K562 treated with DMSO at 1 percent for 4 hours (cell line): ENCODE data around the gene DHRS9. TPM values are rescaled to one million over a fixed set of nuclear protein-coding genes. Genes with fewer than 3 reads are reported as not detected.

Experiments used
- total RNA-seq: library from RNA; unstranded; fragments of 300-600 nt; gene quantifications from 2 replicates; pipeline ENCODE4 v1.2.3, GENCODE V29; 2022; ENCODE audit not compliant: insufficient read depth

DHRS9 gene
- total RNA-seq: not detected in 2 replicates

GRCh38 chr2:169069341-169069740 lies at the start of gene DHRS9:
TSS of gene DHRS9 (plus strand) at chr2:169069563. CDS start at chr2:169081582, 12,019 bp downstream.

DNA sequence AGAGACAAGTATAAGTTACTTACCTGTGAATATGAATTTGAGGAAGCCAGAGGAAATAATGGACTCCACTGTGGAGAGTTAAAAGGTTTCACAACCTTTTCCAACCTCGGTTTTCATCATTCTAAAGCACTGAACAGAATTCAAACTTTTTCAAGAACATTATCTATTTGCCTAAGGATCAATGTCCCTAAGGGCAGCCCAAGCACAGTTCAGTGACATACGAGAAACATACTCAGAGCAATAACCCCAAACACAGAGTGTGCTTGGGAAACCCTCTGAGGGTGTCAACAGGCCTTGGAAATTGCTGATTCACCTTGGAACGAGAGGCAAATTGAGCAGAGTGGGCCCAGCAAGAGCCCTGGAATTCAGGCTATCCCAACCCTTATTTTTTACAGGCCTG lies 38.2 kb upstream of the DHRS9 start, which contains the start of gene ABCB11:
Gene ABCB11, minus strand, starts transcription at position 123 of the 400 bp plus-strand sequence. CDS start 13,199 bp downstream, outside the sequence.

Other genes starting within 250 kb of the DHRS9 start
- 37.3 and 40.0 TPM in 2 replicates for gene SPC25, start 179.1 kb upstream of the DHRS9 start, total RNA-seq
- not detected in 2 replicates for gene G6PC2, start 168.3 kb upstream of the DHRS9 start, total RNA-seq
- gene ABCB11, start 38.2 kb upstream of the DHRS9 start, total RNA-seq: 0.13 and 0.21 TPM in 2 replicates